ENCODE results near the gene ABHD16B.
"Not testable (repeated sequence)": the region's sequence is repeated elsewhere in the genome, so short reads cannot be mapped to it uniquely, and the experiment has no call there.

The ABHD16B gene

GRCh38 chr20:63878899-63879663 lies 17.8 kb downstream of the ABHD16B start:
- ATAC-seq: no peak
- TF ChIP-seq TOX (CRISPR knock-in tag; IDR thresholded peaks at IDR 0.05; ENCODE audit: borderline replicate concordance): no peak
- no peak for TF ChIP-seq SNAI2 (CRISPR knock-in tag; IDR thresholded peaks at IDR 0.05)
- no peak for TF ChIP-seq CSDC2 (CRISPR knock-in tag; IDR thresholded peaks at IDR 0.05)
- TF ChIP-seq ZFP3 (CRISPR knock-in tag; IDR thresholded peaks at IDR 0.05): no peak
- no peak for TF ChIP-seq CREB5 (CRISPR knock-in tag; IDR thresholded peaks at IDR 0.05; ENCODE audit: low read depth)
- TF ChIP-seq PATZ1 (CRISPR knock-in tag; IDR thresholded peaks at IDR 0.05; ENCODE audit: borderline replicate concordance): no peak
- TF ChIP-seq PPARA (CRISPR knock-in tag; IDR thresholded peaks at IDR 0.05; ENCODE audit: borderline replicate concordance): no peak
- TF ChIP-seq ZNF565 (CRISPR knock-in tag; conservative IDR thresholded peaks at IDR 0.05; ENCODE audit: low read depth): no peak
- TF ChIP-seq RARB (CRISPR knock-in tag; IDR thresholded peaks at IDR 0.05): no peak
- TF ChIP-seq ESRRG (CRISPR knock-in tag; IDR thresholded peaks at IDR 0.05): no peak

- not testable (repeated sequence) for ATAC-seq
Measured at GRCh38 chr20:63880901-63881300, 19.6 kb downstream of the ABHD16B start.

GRCh38 chr20:63881451-63882226 lies 20.3 kb downstream of the ABHD16B start:
- no peak for ATAC-seq
- TF ChIP-seq TOX (CRISPR knock-in tag; IDR thresholded peaks at IDR 0.05; ENCODE audit: borderline replicate concordance) (no peak), ARNTL (CRISPR knock-in tag; IDR thresholded peaks at IDR 0.05; ENCODE audit: borderline replicate concordance, low read depth) (no peak), RARB (CRISPR knock-in tag; IDR thresholded peaks at IDR 0.05) (no peak), CSRNP3 (CRISPR knock-in tag; IDR thresholded peaks at IDR 0.05) (no peak), PPARA (CRISPR knock-in tag; IDR thresholded peaks at IDR 0.05; ENCODE audit: borderline replicate concordance) (no peak), PATZ1 (CRISPR knock-in tag; IDR thresholded peaks at IDR 0.05; ENCODE audit: borderline replicate concordance) (no peak), BACH2 (CRISPR knock-in tag; IDR thresholded peaks at IDR 0.05; ENCODE audit: borderline replicate concordance) (no peak), SNAI2 (CRISPR knock-in tag; IDR thresholded peaks at IDR 0.05) (no peak), OSR1 (CRISPR knock-in tag; IDR thresholded peaks at IDR 0.05) (no peak), TSHZ2 (CRISPR knock-in tag; IDR thresholded peaks at IDR 0.05) (no peak), ZNF565 (CRISPR knock-in tag; conservative IDR thresholded peaks at IDR 0.05; ENCODE audit: low read depth) (no peak), ZNF8 (CRISPR knock-in tag; IDR thresholded peaks at IDR 0.05) (no peak), TCF4 (CRISPR knock-in tag; IDR thresholded peaks at IDR 0.05; ENCODE audit: borderline replicate concordance) (no peak), CSDC2 (CRISPR knock-in tag; IDR thresholded peaks at IDR 0.05) (no peak), GLIS3 (CRISPR knock-in tag; IDR thresholded peaks at IDR 0.05) (no peak), ISL1 (CRISPR knock-in tag; IDR thresholded peaks at IDR 0.05) (no peak), ZFP30 (CRISPR knock-in tag; IDR thresholded peaks at IDR 0.05) (no peak), ESRRG (CRISPR knock-in tag; IDR thresholded peaks at IDR 0.05) (no peak), POU6F1 (CRISPR knock-in tag; IDR thresholded peaks at IDR 0.05; ENCODE audit: borderline replicate concordance, low read depth) (no peak)

Measured in SK-N-SH treated with all-trans-retinoic acid at 6 μM for 48 hours (cell line).